Kidney (tissue), 14 donors: ENCODE results near the gene FRAS1. TPM values are rescaled to one million over a fixed set of nuclear protein-coding genes. Genes with fewer than 3 reads are reported as not detected.

Source experiments
- DNase-seq, 5 donors: peaks; one replicate each; pipeline ENCODE4 v3.0.0-alpha.2; 2013 to 2020
- FAIRE-seq: peaks from 2 replicates; lab custom pipeline; 2012; peaks lifted over from hg19 to GRCh38; lab: Jason Lieb, UNC
- H3K27ac ChIP-seq, 2 donors: one replicate each; pipeline ENCODE4 v1.7.0; 2013; ENCODE audit warnings: low read depth in 2 of 2, low read length in 2 of 2, inconsistent platforms in 1 of 2
- H3K27me3 ChIP-seq: one replicate; pipeline ENCODE4 v1.7.1; 2013; ENCODE audit warnings: low read length, inconsistent platforms; ENCODE audit not compliant: control insufficient read depth, insufficient read depth
- H3K36me3 ChIP-seq, 3 donors: one replicate each; pipeline versions ENCODE4 v1.7.0 to v1.7.1; 2013; ENCODE audit warnings: low read length in 3 of 3, control low read depth in 1 of 3, inconsistent platforms in 1 of 3; ENCODE audit not compliant: insufficient read depth in 3 of 3, control insufficient read depth in 2 of 3
- H3K4me1 ChIP-seq, 3 donors: one replicate each; pipeline versions ENCODE4 v1.7.0 to v1.7.1; 2013; ENCODE audit warnings: low read length in 3 of 3, inconsistent platforms in 1 of 3, low read depth in 1 of 3; ENCODE audit not compliant: control insufficient read depth in 2 of 3, insufficient read depth in 2 of 3
- H3K4me3 ChIP-seq, 3 donors: one replicate each; pipeline versions ENCODE4 v1.7.0 to v1.8.1; 2013; ENCODE audit warnings: low read length in 3 of 3, control low read depth in 1 of 3, inconsistent platforms in 1 of 3
- H3K9ac ChIP-seq, 3 donors: one replicate each; pipeline versions ENCODE4 v1.7.0 to v1.7.1; 2013; ENCODE audit warnings: low read length in 3 of 3, control low read depth in 1 of 3, inconsistent platforms in 1 of 3
- H3K9me3 ChIP-seq, 3 donors: one replicate each; pipeline versions ENCODE4 v1.7.0 to v1.7.1; 2013; ENCODE audit warnings: low read length in 3 of 3, control low read depth in 1 of 3, inconsistent platforms in 1 of 3; ENCODE audit not compliant: control insufficient read depth in 2 of 3, insufficient read depth in 1 of 3
- CTCF ChIP-seq: IDR thresholded peaks from 3 replicates; pipeline ENCODE4 v1.5.1; 2012; ENCODE audit warnings: mild to moderate bottlenecking, moderate library complexity, borderline replicate concordance; ENCODE audit not compliant: insufficient read depth; ENCODE audit errors: extremely low read depth
- intact Hi-C: fragments of 100-400 bp; cut with DNase I; formaldehyde crosslinking; loops from one replicate; pipeline ENCODE4 v1.11.1; 2022
- polyA plus RNA-seq: library from polyadenylated mRNA; stranded (reverse); fragments of 350-450 nt; fragmentation: Illumina TruSeq; extraction: RNeasy Lipid Tissue Mini Kit (QIAGEN cat#74804); gene quantifications from one replicate; pipeline ENCODE4 v1.2.3, GENCODE V29; 2014; ENCODE audit warnings: low read depth, low replicate concordance; ENCODE audit not compliant: insufficient read depth
- total RNA-seq: library from RNA; stranded (reverse); fragmentation: NEBNext Ultra II Directional; extraction: Animal tissue kit (Norgen Biotek cat#: 25700); gene quantifications from one replicate; pipeline ENCODE4 v1.2.1, GENCODE V29; 2021
- donor health status: control.
- donor health status: control.
- donor health status: control.
- donor health status: control.
- donor health status: control.
- donor health status: DM: yes; HTN: yes; CAD: no.
- donor health status: Normal renal cell carcinoma (clear cell type).

Gene FRAS1
- total and polyA plus RNA-seq, 2 donors from 2014 or later, result 6.5 to 31.5 TPM

- no peak for FAIRE-seq
- Histone ChIP-seq H3K9ac (no peak overlapping the region), H3K9me3 (no peaks in the 10 kb centered on the region), H3K4me3 (no peak overlapping the region), H3K27ac (no peak overlapping the region), H3K4me1 (peaks cover 0 to 11% (median 4%) of the 10 kb centered on the region in 3 donors), H3K36me3 (peaks cover 0 to 8% (median 3%) of the 10 kb centered on the region in 3 donors), H3K27me3 (no peaks in the 10 kb centered on the region)
- intact Hi-C loops, result no loop called here
- DNase-seq, result no peak
- no peak for TF ChIP-seq CTCF
Observed at GRCh38 chr4:78313754-78314120, 256.6 kb downstream of the FRAS1 start.

GRCh38 chr4:78318126-78318525 is 261.0 kb downstream of the FRAS1 start:
- Histone ChIP-seq H3K9ac (no peak overlapping the region), H3K36me3 (peaks cover 0 to 8% (median 0%) of the 10 kb centered on the region in 3 donors), H3K9me3 (no peaks in the 10 kb centered on the region), H3K4me1 (no peaks in the 10 kb centered on the region), H3K27ac (no peak overlapping the region), H3K4me3 (no peak overlapping the region), H3K27me3 (no peaks in the 10 kb centered on the region)
- FAIRE-seq, result no peak
- intact Hi-C loops, result no loop called here
- no peak for DNase-seq
- TF ChIP-seq CTCF, result no peak

GRCh38 chr4:78320349-78320935 is 263.3 kb downstream of the FRAS1 start:
- intact Hi-C loops, result no loop called here

More at GRCh38 chr4:78320349-78320935, 263.3 kb downstream of the FRAS1 start:
- no peak for FAIRE-seq
- Histone ChIP-seq H3K36me3 (peaks cover 0 to 8% (median 0%) of the 10 kb centered on the region in 3 donors), H3K9ac (no peak overlapping the region), H3K4me1 (peaks cover 0 to 8% (median 0%) of the 10 kb centered on the region in 3 donors), H3K9me3 (no peaks in the 10 kb centered on the region), H3K4me3 (no peak overlapping the region), H3K27ac (no peak overlapping the region), H3K27me3 (no peaks in the 10 kb centered on the region)
- no peak for DNase-seq
- no peak for TF ChIP-seq CTCF
